Skeletal muscle satellite cell (primary cell): ENCODE results near the gene SLF2.

ENCODE experiments used
- H3K27me3 ChIP-seq: 2 replicates; pipeline ENCODE4 v1.7.0; 2013; ENCODE audit warnings: low read length; ENCODE audit not compliant: control insufficient read depth, insufficient read depth
- H3K36me3 ChIP-seq: 2 replicates; pipeline ENCODE4 v1.7.0; 2013; ENCODE audit warnings: mild to moderate bottlenecking, control low read depth, low read length; ENCODE audit not compliant: insufficient read depth
- H3K4me1 ChIP-seq: 2 replicates; pipeline ENCODE4 v1.7.0; 2013; ENCODE audit warnings: low read length; ENCODE audit not compliant: control insufficient read depth, insufficient read depth
- H3K4me2 ChIP-seq: 2 replicates; pipeline ENCODE4 v1.7.0; 2013; ENCODE audit warnings: mild to moderate bottlenecking, low read length
- H3K4me3 ChIP-seq: 2 replicates; pipeline ENCODE4 v1.7.0; 2013; ENCODE audit warnings: low read length
- H3K9ac ChIP-seq: 2 replicates; pipeline ENCODE4 v1.7.0; 2013; ENCODE audit warnings: mild to moderate bottlenecking, low read depth, low read length, moderate library complexity
- H3K9me3 ChIP-seq: replicated peaks from 2 replicates; pipeline ENCODE4 v1.7.0; 2013; ENCODE audit warnings: mild to moderate bottlenecking, control low read depth, low read length

SLF2 gene

GRCh38 chr10:100983868-100984671 lies 71.3 kb downstream of the SLF2 start:
- no peak overlapping the region for H3K4me2 ChIP-seq
- H3K4me3 ChIP-seq: no peak overlapping the region
- H3K9me3 ChIP-seq: no peaks in the 10 kb centered on the region
- H3K4me1 ChIP-seq: peaks cover 17% of the 10 kb centered on the region
- H3K36me3 ChIP-seq: peaks cover 10% of the 10 kb centered on the region
- H3K27me3 ChIP-seq: no peaks in the 10 kb centered on the region
- H3K9ac ChIP-seq: no peak overlapping the region

GRCh38 chr10:100984672-100985177 lies 72.0 kb downstream of the SLF2 start:
- H3K4me1 ChIP-seq: peaks cover 17% of the 10 kb centered on the region
- no peaks in the 10 kb centered on the region for H3K27me3 ChIP-seq
- no peak overlapping the region for H3K4me3 ChIP-seq
- no peaks in the 10 kb centered on the region for H3K9me3 ChIP-seq
- H3K36me3 ChIP-seq: peaks cover 15% of the 10 kb centered on the region
- H3K9ac ChIP-seq: no peak overlapping the region
- H3K4me2 ChIP-seq: no peak overlapping the region

- Histone ChIP-seq H3K9ac (no peak overlapping the region), H3K36me3 (peaks cover 19% of the 10 kb centered on the region), H3K4me2 (no peak overlapping the region), H3K4me1 (peaks cover 17% of the 10 kb centered on the region), H3K9me3 (no peaks in the 10 kb centered on the region), H3K4me3 (no peak overlapping the region), H3K27me3 (no peaks in the 10 kb centered on the region)
Measured at GRCh38 chr10:100985336-100985735, 72.6 kb downstream of the SLF2 start.

- Histone ChIP-seq H3K4me1 (peaks cover 17% of the 10 kb centered on the region), H3K27me3 (no peaks in the 10 kb centered on the region), H3K9me3 (no peaks in the 10 kb centered on the region), H3K9ac (peak overlapping the region; percentile 92), H3K4me2 (peak overlapping the region; percentile 98), H3K36me3 (peaks cover 27% of the 10 kb centered on the region), H3K4me3 (peak overlapping the region; percentile 100)
Measured at GRCh38 chr10:100986623-100986951, 73.8 kb downstream of the SLF2 start.

- peak within 1 kb of the TSS; percentile 100 for H3K4me3 ChIP-seq
Measured at GRCh38 chr10:100986952-100987684, 74.4 kb downstream of the SLF2 start, which contains the start of the genes MRPL43 and TWNK. Gene MRPL43 (minus strand): TSS chr10:100987497. CDS start chr10:100987443, 54 bp downstream. Gene TWNK (plus strand): TSS chr10:100987543. CDS start chr10:100988211, 668 bp downstream.

GRCh38 chr10:100987685-100988049 lies 74.9 kb downstream of the SLF2 start:
- peaks cover 27% of the 10 kb centered on the region for H3K36me3 ChIP-seq
- peaks cover 17% of the 10 kb centered on the region for H3K4me1 ChIP-seq

More at GRCh38 chr10:100986952-100987684, 74.4 kb downstream of the SLF2 start, which contains the start of the genes MRPL43 and TWNK:
- H3K4me1 ChIP-seq: peaks cover 17% of the 10 kb centered on the region
- peaks cover 27% of the 10 kb centered on the region for H3K36me3 ChIP-seq
- peak within 1 kb of the TSS; percentile 98 for H3K4me2 ChIP-seq
- H3K27me3 ChIP-seq: no peaks in the 10 kb centered on the region
- H3K9ac ChIP-seq: peak within 1 kb of the TSS; percentile 92
- no peaks in the 10 kb centered on the region for H3K9me3 ChIP-seq

GRCh38 chr10:100988166-100988565 lies 75.4 kb downstream of the SLF2 start:
- peak overlapping the region; percentile 100 for H3K4me3 ChIP-seq
- peak overlapping the region; percentile 92 for H3K9ac ChIP-seq
- peak overlapping the region; percentile 98 for H3K4me2 ChIP-seq
- no peaks in the 10 kb centered on the region for H3K27me3 ChIP-seq
- no peaks in the 10 kb centered on the region for H3K9me3 ChIP-seq
- peaks cover 30% of the 10 kb centered on the region for H3K36me3 ChIP-seq
- peaks cover 17% of the 10 kb centered on the region for H3K4me1 ChIP-seq

More at GRCh38 chr10:100987685-100988049, 74.9 kb downstream of the SLF2 start:
- peak overlapping the region; percentile 100 for H3K4me3 ChIP-seq
- peak overlapping the region; percentile 92 for H3K9ac ChIP-seq
- H3K4me2 ChIP-seq: peak overlapping the region; percentile 98
- no peaks in the 10 kb centered on the region for H3K27me3 ChIP-seq
- H3K9me3 ChIP-seq: no peaks in the 10 kb centered on the region

GRCh38 chr10:100989088-100989487 lies 76.3 kb downstream of the SLF2 start:
- H3K4me3 ChIP-seq: no peak overlapping the region
- H3K4me1 ChIP-seq: peaks cover 17% of the 10 kb centered on the region
- peaks cover 37% of the 10 kb centered on the region for H3K36me3 ChIP-seq

GRCh38 chr10:100993986-100994708 lies 81.4 kb downstream of the SLF2 start:
- peaks cover 15% of the 10 kb centered on the region for H3K4me1 ChIP-seq
- H3K9me3 ChIP-seq: no peaks in the 10 kb centered on the region
- H3K9ac ChIP-seq: no peak overlapping the region
- H3K4me3 ChIP-seq: no peak overlapping the region
- H3K27me3 ChIP-seq: no peaks in the 10 kb centered on the region
- H3K36me3 ChIP-seq: peaks cover 33% of the 10 kb centered on the region
- H3K4me2 ChIP-seq: no peak overlapping the region

More at GRCh38 chr10:100989088-100989487, 76.3 kb downstream of the SLF2 start:
- no peak overlapping the region for H3K9ac ChIP-seq
- H3K27me3 ChIP-seq: no peaks in the 10 kb centered on the region
- H3K4me2 ChIP-seq: no peak overlapping the region
- no peaks in the 10 kb centered on the region for H3K9me3 ChIP-seq

- Histone ChIP-seq H3K4me2 (no peak overlapping the region), H3K9ac (no peak overlapping the region), H3K36me3 (peaks cover 24% of the 10 kb centered on the region), H3K27me3 (no peaks in the 10 kb centered on the region), H3K4me1 (peaks cover 15% of the 10 kb centered on the region), H3K9me3 (no peaks in the 10 kb centered on the region), H3K4me3 (no peak overlapping the region)
Measured at GRCh38 chr10:100995181-100995580, 82.4 kb downstream of the SLF2 start.
